T-helper 1 cell treated with Interleukin-12 subunit alpha and Interleukin-12 subunit beta and Interleukin-4 antibody, amounts not matched to agents 30 μg/mL and 1 μg/mL, for 36 hours (primary cell): ENCODE measurements around the gene ATP6V0D1.

Source experiments
- H3K27ac Mint-ChIP-seq: one replicate; pipeline ENCODE4 v1.8.0; 2021; ENCODE audit warnings: mild to moderate bottlenecking, mixed read lengths
- H3K27me3 Mint-ChIP-seq: one replicate; pipeline ENCODE4 v1.8.0; 2021; ENCODE audit warnings: low read depth, mixed read lengths
- H3K36me3 Mint-ChIP-seq: one replicate; pipeline ENCODE4 v1.8.0; 2021; ENCODE audit warnings: low read depth, mixed read lengths
- H3K4me1 Mint-ChIP-seq: one replicate; pipeline ENCODE4 v1.8.0; 2021; ENCODE audit warnings: low read depth, mixed read lengths
- H3K4me3 Mint-ChIP-seq: one replicate; pipeline ENCODE4 v1.8.0; 2021; ENCODE audit warnings: mild to moderate bottlenecking, moderate library complexity, mixed read lengths
- H3K9me3 Mint-ChIP-seq: one replicate; pipeline ENCODE4 v1.8.0; 2021; ENCODE audit warnings: mixed read lengths

Gene ATP6V0D1

DNA sequence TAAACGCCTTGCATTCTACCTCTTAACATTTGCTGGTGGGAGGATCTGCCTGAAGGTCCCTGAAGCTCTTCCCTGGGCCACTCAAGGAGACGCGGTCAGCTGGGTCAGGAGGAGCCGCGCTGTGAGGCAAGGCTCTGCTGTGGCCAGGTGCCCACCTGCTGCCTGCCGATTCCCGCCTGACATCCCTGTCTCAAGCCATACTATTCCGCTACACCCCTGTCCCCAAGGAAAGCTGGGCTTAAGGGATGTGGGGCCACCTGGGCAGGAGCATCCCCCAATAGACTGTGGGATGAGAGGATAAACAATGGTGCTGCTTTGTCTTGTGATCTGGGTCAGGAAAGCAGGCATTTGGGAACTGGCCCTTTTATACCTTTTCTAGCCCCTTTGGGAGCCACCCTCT, 92.8 kb downstream of the ATP6V0D1 start:
- Mint-ChIP-seq H3K4me1 (no peaks in the 10 kb centered on the region), H3K4me3 (no peak overlapping the region), H3K27ac (no peak overlapping the region), H3K9me3 (no peaks in the 10 kb centered on the region), H3K27me3 (peaks cover 38% of the 10 kb centered on the region), H3K36me3 (no peaks in the 10 kb centered on the region)
